Erythroblast (primary cell): ENCODE data around the gene MAPK7.

Source experiments
- GATA1 ChIP-seq: IDR thresholded peaks from 2 replicates; pipeline ENCODE4 v1.6.1; 2011; ENCODE audit warnings: low read depth, mild to moderate bottlenecking, control low read depth, low read length, moderate library complexity
- POLR2A ChIP-seq: IDR thresholded peaks from 2 replicates; pipeline ENCODE4 v1.6.1; 2011; ENCODE audit warnings: mild to moderate bottlenecking, low read length

DNA sequence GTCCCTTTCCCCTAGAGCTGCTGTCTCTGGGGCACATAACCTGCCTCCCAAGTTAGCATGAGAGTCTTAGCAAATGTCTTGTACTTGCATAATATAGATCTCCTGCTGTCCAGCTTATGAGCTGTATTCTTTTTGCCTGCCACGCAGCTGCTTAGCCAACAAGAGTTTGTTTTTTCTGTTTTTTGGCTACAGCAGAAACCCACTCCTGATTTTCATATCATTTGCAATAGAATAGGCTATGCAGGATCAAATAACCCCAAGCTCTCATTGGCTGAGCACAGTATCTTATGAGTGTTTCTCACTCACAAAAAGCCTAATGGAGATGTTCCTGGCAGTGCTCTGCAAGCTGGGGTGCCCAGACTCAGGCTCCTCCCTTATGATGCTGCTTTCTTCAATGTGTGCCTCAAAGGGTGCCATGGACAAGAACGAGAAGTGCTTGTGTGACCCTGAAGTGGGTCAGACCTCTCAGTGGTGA is 38.9 kb upstream of the MAPK7 start:
- TF ChIP-seq POLR2A = no peak
- TF ChIP-seq GATA1 = no peak
